NOMO-1 treated with DMSO at 0.1 percent for 48 hours (cell line): ENCODE measurements around the gene WASHC2C.
"Not testable (repeated sequence)": the region's sequence is repeated elsewhere in the genome, so short reads cannot be mapped to it uniquely, and the experiment has no call there.

Experiments
- DNase-seq: peaks from one replicate; lab custom pipeline; 2025; ENCODE audit not compliant: unreplicated experiment; lab: John Stamatoyannopoulos, UW

The WASHC2C gene

DNA sequence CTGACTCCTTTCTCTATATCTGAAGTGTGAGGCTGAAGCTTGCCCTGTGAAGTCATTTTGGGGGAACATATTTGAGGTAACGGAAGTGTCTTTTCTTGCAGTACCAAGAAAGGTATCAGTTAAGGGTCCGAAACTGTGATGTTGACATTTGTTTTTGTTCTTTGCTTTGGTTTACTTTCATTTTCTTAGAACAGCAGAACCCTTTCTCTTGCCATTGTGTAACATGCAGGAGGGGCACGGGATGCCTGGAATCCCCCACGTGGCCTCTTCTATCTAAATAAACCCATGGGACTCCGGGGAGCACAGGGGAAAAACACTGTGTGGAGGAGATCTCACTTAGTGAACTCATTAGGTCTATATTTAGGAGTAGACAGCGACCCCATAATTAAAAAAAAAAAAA is 34.6 kb downstream of the WASHC2C start:
- not testable (repeated sequence) for DNase-seq

DNA sequence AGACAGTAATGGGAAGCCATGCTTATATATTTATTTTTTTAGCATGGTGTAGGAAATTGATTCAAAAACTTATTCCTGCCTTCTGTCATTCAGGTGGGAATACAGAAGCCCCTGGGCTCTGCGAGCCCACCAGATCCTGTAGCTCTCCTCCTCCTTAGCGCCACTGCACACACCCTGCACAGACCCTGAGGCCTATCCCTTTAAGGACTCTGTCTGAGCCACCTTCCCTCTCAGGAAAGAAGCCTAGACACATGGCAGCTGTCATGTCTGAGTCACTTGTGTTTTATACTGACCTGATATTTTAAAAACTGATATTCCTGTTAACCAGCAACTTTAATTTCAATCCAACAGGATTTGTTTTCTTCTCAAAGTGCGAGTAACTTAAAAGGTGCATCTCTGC is 36.0 kb downstream of the WASHC2C start:
- not testable (repeated sequence) for DNase-seq

DNA sequence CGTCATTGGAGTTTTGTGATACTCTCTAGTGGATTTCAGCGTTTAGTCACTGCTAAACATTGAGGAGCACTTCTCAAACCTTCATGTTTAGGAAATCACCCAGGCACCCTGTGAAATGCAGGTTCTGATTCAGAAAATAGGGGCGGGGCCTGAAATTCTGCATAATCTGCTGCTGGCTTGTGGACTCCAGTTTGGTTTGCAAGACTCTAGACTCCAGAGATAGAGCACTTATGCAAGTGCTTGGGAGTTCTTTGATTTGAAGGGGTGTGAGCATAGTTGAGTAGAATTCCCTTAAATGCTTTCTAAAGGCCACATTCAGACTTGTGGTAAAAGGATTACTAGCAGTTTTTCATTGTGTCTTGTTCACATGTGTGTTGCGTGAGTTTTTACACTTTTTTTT is 41.3 kb downstream of the WASHC2C start:
- DNase-seq: not testable (repeated sequence)

DNA sequence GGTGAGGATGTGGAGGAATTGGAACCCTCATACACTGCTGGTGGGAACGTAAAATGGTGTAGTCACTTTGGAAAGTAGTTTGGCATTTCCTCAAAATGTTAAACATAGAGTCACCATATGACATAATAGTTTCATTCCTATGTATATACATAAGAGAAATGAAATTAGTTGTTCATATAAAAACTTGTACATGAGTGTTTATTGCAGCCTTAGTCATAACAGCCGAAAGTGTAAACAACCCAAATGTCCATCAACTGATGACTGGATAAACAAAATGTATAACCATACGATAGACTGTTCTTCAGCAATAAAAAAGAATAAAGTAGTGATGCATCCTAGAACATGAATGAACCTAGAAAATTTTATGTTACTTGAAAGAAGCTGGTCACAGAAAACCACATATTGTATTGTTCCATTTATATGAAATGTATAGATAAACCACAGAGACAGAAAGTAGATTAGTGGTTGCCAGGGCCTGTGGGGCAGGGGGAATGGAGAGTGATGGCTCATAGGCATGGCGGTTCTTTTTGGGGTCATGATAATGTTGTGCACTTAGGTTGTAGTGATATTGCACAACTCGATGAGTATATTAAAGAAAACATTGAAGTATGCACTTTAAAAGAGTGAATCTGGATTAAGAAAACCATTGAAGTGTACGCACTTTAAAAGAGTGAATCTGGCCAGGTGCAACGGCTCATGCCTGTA is 44.8 kb downstream of the WASHC2C start:
- not testable (repeated sequence) for DNase-seq

DNA sequence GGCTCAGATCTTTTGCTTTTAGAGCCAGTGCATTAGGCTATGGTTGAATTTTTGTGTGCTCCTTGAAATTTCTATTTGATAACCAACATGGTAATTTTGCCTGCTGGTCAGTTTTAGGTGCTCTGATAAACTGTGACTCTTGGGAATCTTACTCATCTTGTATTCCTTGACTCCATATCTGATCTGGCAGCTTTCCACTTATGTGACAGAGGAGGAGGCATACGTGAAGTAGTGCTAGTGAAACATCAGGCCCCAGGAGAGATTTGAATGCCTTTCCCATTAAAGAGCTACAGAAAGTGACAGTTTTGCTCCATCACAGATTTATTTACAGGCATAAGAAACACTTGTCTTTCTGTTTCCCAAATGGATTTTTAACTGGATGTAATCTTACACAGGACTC is 59.2 kb downstream of the WASHC2C start:
- DNase-seq: not testable (repeated sequence)

DNA sequence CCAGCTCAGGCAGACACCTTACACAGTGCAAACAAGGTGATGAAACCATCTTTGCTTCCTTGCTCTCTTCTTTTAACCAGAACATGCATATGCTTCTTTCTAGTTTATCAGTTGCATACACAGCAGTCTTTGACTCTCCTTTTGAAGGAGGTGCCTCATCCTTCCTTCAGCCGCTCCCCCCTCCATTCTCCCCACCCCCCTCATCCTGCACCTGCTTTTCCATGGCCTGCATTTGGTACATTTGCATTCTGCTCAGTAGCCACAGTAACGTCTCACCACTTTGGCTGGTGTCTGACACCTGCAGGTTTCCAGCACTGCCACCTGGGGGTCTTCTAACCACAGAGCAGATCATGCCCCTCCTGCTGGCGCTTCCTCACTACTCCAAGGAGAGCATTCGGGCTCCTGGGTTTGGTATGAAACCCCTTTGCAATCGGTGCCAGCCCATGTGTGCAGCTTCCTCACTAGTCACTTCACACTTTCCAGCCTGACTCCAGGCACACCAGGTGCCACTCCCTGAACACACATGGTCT is 60.2 kb downstream of the WASHC2C start:
- DNase-seq: not testable (repeated sequence)

DNA sequence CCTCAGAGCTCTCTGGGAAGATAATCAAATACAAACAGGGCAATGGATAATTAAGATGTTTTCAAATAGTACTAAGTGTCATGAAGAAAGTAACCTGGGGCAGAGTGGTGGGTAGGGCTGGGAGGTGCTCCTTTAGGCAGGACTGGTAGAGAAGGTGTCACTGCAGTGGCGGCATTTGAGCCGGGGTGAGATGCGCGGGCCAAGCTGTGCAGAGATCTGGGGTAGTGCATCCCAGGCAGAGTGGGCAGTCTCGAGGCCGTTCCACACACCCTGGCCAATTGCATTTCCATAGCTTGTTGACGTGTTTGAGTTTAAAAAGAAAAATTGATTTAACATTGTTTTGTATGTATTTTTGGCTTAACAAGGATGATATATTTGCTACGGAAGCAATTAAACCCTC is 62.9 kb downstream of the WASHC2C start:
- DNase-seq: not testable (repeated sequence)

DNA sequence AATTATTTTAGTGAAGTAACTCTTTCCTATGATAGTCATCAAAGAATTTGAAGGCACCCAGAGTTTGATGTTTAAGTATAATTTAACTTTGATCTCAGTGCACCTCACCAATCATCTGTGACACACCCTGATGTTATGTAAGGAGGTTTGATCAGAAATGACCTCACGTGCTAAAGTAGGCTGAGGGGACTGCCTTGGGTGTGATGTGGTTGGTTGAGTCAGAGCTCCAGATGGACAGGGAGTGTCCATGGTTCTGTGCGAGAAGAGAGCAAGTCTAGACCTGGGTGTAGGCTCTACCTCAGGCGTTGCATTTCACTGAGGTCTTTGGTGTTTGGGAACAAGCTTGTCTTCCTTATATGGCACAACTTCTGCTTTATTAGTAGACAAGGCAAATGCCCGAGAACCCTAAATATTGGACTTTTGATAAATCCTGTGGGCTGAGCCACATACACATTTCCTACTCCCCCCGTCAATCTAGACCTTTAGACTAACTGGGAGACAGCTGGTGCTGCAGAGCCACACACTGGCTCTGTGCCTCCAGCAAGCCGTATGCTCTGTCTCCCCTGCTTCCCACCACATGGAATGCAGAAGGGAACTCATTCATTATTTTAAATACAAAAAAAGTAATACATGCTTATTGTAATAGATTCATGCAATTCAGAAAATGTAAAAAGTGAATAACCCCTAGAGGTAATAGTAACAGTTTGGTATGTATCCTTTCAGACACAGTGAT is 63.8 kb downstream of the WASHC2C start:
- DNase-seq: not testable (repeated sequence)

DNA sequence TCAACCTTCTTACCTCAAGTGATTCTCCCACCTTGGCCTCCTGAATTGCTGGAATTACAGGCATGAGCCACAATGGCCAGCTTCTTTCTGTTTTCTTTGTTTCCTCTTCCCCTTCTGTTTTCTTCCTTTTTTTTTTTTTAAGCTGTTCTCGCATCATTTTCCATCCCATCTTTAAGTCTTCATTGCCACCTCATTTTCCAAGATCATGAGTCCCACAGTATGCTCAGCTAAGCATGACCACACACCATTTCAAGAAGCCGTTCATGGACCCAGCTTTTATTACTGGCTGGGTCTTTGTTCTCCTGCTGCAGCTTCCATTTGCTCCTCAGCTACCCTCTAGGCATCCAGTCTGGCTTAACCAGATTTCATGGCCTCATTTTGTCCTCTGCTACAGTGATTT is 67.7 kb downstream of the WASHC2C start:
- not testable (repeated sequence) for DNase-seq

DNA sequence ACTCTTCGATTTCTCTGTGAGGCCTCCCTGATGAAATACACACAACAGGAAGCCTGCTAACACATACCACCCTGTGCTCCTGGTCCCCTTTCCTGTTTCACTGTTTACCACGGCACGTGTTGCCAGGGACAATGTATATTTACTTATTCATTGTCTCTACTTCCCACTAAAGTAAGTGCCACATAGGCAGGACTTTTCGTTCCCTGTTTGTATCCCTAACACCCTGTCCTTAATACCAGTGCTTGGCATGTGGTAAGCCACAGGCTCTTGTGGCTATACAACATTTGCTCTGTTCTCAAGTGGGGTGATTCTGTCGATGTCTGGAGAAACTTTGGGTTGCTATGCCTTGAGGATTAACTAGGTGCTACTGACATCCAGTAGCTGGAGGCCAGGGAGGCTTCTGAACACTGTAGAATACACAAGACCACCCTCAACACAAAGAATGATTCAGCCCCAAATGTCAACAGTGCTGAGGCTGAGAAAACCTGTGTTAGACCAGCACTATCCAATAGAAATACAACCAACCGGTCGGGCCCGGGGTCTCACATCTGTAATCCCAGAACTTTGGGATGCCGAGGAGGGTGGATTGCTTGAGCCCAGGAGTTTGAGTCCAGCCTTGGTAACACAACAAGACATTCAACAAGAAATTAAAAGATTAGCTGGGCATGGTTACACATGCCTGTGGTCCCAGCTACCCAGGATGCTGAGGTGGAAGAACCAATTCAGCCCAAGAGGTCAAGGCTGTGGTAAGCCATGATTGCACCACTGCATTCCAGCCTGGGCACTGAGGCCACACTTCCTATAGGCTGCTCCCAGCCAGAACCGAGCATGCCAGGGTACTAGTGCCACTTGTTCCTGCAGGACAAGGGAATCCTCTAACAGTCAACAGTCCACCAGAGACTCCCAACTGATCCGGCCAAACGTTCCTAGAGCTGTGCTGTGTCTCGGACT is 76.3 kb downstream of the WASHC2C start:
- peak; percentile 3 for DNase-seq

DNA sequence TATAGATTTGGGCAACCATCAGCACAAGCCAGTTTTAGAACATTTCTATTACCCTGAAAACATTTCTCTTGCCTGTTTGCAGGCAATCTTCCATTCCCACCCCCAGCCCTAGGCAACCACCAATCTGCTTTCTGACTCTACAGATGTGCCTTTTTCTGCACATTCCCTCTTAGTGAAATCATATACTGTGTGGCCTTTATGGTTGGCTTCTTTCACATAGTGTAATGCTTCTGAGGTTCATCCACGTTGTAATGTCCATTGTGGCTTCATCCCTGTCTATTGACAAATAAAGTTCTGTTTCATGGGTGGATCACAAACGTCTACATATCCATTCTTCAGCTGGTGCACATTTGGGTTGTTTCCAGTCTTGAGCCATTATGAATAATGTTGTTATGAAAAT is 77.9 kb downstream of the WASHC2C start:
- not testable (repeated sequence) for DNase-seq

DNA sequence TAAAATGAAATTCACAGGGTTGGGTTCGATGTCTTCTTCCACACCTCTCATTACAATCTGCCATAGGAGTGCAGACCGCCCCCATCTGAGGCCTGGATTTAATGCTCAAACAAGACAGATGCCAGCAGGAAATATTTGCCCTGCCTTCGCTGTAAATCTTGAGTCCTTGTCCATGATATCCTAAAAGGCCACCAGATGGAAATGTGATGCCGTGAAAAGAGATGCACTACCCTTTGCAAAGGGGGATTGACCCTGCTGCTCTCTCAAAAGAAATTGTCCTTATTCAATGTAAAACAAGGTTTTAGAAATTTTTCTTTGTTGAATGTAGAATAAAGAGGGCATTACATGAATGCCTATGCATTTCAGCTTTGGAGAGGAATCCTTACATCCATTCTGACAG is 82.8 kb downstream of the WASHC2C start:
- DNase-seq: no peak

DNA sequence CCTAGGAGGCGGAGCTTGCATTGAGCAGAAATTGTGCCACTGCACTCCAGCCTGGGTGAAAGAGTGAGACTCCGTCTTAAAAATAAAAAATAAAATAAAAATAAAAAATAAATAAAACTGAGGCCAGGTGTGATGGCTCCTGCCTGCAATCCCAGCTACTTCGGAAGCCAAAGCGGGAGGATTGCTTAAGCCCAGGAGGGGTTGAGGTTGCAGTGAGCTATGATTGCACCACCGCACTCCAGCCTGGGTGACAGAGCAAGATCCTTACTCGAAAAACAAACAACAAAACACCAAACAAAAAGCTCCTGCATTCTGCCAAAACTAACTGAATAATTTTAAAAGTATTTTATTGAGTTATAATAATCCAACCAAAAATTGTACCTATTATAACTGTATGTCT is 84.0 kb downstream of the WASHC2C start:
- no peak for DNase-seq

DNA sequence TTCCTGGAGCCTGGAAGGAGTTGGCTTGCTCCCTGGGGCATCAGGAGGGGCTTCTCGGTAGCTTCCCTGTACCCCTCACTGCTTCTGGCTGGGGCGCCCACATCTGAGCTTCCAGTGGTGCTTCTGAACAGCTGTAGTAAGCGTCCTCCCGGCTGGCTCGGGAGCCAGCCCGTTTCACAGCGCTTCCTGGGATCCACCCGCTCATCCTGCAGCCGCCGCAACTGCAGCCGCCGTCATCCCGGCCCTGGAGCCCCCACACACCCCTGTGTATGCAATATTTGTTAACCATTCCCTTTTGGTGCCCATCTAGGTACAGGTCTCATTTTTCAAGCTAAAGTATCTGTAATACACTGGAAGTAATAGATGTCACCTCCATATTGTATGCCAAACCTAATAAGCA is 85.9 kb downstream of the WASHC2C start:
- DNase-seq: not testable (repeated sequence)

DNA sequence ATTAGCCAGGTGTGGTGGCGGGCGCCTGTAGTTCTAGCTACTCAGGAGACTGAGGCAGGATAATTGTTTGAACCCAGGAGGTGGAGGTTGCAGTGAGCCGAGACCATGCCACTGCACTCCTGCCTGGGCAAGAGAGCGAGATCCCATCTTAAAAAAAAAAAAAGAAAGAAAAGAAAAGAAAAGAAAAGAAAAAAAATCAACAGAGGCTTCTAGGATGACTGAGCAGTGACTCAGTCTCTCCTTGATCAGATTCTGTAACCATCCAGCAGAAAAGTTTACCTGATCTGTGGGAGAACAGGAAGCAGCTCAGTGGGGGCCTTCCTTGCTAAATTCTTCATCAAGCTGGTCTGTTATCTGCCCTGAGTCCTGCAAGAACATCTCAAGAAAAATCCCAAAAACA is 87.1 kb downstream of the WASHC2C start:
- not testable (repeated sequence) for DNase-seq

DNA sequence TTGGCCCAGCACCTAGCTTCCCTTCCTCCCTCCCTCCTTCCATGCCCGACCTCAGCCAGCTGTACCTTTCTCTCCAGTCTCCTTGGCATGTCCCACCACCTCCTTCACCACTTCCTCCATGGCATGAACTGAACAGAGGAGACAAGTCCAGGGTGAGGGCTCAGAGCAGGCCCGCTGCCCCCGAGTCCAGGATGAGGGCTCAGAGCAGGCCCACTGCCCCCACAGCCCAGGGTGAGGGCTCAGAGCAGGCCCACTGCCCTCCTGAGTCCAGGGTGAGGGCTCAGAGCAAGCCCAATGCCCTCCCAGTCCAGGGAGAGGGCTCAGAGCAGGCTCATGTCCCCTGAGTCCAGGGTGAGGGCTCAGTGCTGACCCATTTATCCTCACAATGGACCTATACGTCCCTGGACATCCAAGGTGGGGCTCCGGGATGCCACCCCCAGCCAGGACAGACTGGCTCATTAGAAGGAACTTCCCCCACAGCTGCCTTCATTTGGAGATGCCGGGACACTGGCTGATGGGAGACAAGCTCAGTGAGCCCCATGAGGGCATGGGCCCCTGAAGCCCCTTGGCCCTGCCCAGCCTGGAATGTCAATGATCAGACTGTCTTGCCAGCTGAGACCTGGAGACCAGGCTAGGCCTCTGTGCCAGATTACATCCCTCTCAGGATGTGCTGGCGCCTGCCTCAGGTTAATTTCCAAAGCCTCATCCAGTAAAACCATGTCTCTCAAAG is 90.2 kb downstream of the WASHC2C start:
- DNase-seq: no peak

DNA sequence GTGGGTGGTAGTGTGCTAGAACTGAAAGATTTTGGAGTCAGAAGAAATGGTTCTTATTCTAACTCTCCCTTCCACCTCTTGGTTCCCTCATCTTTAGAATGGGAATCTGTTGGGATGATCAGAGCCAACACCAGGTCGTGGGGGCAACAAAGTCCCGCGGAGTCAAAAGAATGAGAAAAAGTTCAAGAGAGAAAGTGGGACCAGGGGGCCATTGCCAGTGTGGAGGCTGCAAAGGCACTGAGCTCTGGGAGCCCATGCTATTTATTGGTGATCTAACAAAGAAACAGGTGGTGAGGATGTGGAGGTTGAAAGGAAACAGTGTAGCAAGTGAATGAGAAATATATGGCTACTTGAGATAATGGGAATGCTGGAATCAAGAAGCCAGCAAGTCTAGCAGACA is 90.8 kb downstream of the WASHC2C start:
- DNase-seq: no peak

DNA sequence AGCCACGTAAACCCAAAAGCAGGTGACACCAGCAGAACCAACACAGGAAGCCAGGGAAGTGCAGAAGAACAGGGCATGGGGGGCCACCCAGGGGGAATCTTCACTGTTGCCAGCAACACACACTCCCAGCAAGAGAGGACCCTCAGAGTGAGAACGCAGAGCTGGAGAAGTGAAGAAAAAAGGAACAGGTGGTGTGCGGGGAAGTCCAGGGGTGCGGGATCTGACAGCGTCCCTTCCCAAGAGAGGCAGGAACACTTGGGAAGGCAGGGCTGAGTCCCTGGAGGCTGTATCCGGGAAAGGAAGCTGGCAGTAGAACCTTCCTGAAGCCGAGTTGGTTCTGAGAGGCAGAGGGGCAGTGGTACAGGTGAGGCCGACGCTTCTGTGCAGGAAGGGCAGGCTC is 92.5 kb downstream of the WASHC2C start:
- DNase-seq: no peak

DNA sequence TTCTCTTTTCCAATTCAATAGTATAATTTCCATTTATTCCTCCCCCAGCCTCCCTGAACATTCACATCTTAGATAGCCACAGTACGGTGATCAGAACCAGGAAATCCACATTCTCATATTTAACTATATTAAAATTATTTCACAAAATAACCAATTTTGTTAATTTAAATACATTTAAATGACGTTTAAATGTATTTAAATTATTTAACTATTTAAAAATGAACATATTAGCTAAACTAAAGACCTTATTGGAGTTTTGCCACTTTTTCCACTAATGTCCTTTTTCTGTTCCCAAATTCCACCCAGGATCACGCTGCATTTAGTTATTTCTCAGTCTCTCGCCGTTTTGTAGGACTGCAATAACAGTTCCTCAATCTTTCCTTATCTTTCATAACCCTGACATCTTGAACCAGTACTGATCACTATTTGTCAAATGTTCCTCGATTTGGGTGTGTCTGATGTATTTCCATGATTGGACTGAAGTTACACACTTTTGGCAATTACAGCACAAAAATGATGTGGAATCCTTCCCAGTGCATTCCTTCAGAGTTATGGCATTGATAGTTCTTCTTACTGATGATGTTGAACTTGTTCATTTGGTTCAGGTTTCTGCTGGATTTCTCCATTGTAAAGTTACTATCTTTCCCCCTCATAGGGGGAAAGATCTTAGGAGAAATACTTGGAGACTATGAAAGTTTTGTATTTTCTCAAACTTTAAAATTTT is 93.2 kb downstream of the WASHC2C start:
- not testable (repeated sequence) for DNase-seq

DNA sequence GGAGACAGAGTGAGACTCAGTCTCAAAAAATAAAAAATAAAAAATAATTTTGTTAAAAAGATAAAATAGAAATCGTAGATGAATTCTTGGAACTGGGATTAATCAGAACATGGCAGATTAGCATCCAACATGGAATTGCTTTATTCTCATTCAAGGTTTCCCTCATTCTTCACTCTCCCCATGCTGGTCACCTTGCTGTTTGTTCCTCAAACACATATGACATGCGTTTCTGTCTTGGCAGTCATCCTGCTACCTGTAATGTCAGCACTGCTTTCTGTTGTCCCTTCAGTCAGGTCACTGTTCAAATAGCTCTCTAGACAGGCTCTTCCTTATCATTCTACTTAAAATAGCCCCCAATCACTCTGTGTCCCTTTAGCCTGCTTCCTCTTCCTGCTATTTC is 95.9 kb downstream of the WASHC2C start:
- not testable (repeated sequence) for DNase-seq
